Tibial nerve (tissue), 3 donors: ENCODE data around the gene TFPT.

Experiments
- POLR2A ChIP-seq, 2 donors: fragments of 450-650 bp; IDR thresholded peaks; one replicate each; pipeline ENCODE4 v1.6.1; 2017; ENCODE audit warnings: antibody characterized with exemption in 2 of 2, mild to moderate bottlenecking in 2 of 2, moderate library complexity in 2 of 2
- TF ChIP-seq, protein P1 (sequence below), 5 experiments: fragments of 200-600 bp in 3 of 5; fragments of 450-650 bp in 2 of 5; sonication (generic) in 3 of 5; IDR thresholded peaks; one replicate each; pipeline ENCODE4 v1.5.1; 2016 to 2019; ENCODE audit warnings: antibody characterized with exemption in 5 of 5, mild to moderate bottlenecking in 3 of 5, moderate library complexity in 2 of 5

DNA sequence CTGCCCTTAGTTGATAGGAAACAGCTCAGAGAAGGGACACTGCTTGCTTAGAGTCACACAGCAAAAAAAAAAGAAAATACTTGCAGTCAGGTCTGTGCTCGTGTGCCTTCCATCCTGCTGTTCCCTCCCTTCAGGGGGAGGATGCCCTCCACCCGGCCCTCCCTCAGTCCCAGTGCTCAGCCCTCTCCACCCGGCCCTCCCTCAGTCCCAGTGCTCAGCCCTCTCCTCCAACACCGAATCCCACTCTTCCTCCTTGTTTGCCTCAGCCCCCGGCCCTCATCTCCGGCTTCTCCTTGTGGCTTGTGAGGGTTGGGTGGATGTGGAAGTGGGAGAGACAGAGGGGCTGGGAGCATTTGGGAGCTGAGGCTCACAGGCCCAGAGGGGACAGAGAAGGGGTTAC lies 5.8 kb downstream of the TFPT start:
- TF ChIP-seq POLR2A (IDR thresholded peaks at IDR 0.05) = no peak
- TF ChIP-seq, protein P1, sequence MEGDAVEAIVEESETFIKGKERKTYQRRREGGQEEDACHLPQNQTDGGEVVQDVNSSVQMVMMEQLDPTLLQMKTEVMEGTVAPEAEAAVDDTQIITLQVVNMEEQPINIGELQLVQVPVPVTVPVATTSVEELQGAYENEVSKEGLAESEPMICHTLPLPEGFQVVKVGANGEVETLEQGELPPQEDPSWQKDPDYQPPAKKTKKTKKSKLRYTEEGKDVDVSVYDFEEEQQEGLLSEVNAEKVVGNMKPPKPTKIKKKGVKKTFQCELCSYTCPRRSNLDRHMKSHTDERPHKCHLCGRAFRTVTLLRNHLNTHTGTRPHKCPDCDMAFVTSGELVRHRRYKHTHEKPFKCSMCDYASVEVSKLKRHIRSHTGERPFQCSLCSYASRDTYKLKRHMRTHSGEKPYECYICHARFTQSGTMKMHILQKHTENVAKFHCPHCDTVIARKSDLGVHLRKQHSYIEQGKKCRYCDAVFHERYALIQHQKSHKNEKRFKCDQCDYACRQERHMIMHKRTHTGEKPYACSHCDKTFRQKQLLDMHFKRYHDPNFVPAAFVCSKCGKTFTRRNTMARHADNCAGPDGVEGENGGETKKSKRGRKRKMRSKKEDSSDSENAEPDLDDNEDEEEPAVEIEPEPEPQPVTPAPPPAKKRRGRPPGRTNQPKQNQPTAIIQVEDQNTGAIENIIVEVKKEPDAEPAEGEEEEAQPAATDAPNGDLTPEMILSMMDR (IDR thresholded peaks at IDR 0.05) = no peak
